Activated B cell treated with CpG ODN at 0.5 μM for 24 hours (primary cell): ENCODE results near the gene NR6A1. TPM values are rescaled to one million over a fixed set of nuclear protein-coding genes. Genes with fewer than 3 reads are reported as not detected.

Experiments
- ATAC-seq: fragments of 200-7000 bp; cut with Tn5 transposase; one replicate; pipeline ENCODE4 v1.10.0; 2021; ENCODE audit warnings: low read depth, mild to moderate bottlenecking, moderate library complexity
- CTCF ChIA-PET: fragments of 350-600 bp; sonication (Branson Sonifier 250); formaldehyde crosslinking; loops from one replicate; lab custom pipeline; 2021; ENCODE audit warnings: antibody characterized with exemption; lab: Charles Lee
- POLR2A ChIA-PET: fragments of 350-600 bp; sonication (Branson Sonifier 250); formaldehyde crosslinking; loops from one replicate; lab custom pipeline; 2021; ENCODE audit warnings: antibody characterized with exemption; lab: Charles Lee
- DNase-seq: peaks from one replicate; pipeline ENCODE4 v3.0.0; 2022
- H3K27ac Mint-ChIP-seq: one replicate; pipeline ENCODE4 v1.8.0; 2020; ENCODE audit warnings: mixed read lengths
- H3K27me3 Mint-ChIP-seq: one replicate; pipeline ENCODE4 v1.8.0; 2021; ENCODE audit warnings: mixed read lengths
- H3K36me3 Mint-ChIP-seq: one replicate; pipeline ENCODE4 v1.8.0; 2021; ENCODE audit warnings: low read depth, mixed read lengths
- H3K4me1 Mint-ChIP-seq: one replicate; pipeline ENCODE4 v1.8.0; 2021; ENCODE audit warnings: mixed read lengths
- H3K4me3 Mint-ChIP-seq: one replicate; pipeline ENCODE4 v1.8.0; 2020; ENCODE audit warnings: mild to moderate bottlenecking, mixed read lengths
- H3K9me3 Mint-ChIP-seq: one replicate; pipeline ENCODE4 v1.8.0; 2020; ENCODE audit warnings: mixed read lengths
- CTCF ChIP-seq: fragments of 200-600 bp; IDR thresholded peaks from one replicate; pipeline ENCODE4 v1.8.0; 2022; ENCODE audit warnings: antibody characterized with exemption, mild to moderate bottlenecking
- intact Hi-C: fragments of 100-400 bp; cut with micrococcal nuclease; formaldehyde crosslinking; loops from one replicate; pipeline ENCODE4 v1.15.1; 2024
- total RNA-seq: library from RNA; stranded (reverse); gene quantifications from 2 replicates; pipeline ENCODE4 v1.2.3, GENCODE V29; 2022

Gene NR6A1
- total RNA-seq, 1 donor from 2014 or later, result 3.1 TPM

GRCh38 chr9:124475868-124476690 lies 295.0 kb downstream of the NR6A1 start:
- H3K4me3 Mint-ChIP-seq, result no peak overlapping the region

GRCh38 chr9:124475158-124475867 lies 295.8 kb downstream of the NR6A1 start:
- POLR2A ChIA-PET, result no interaction called here
- intact Hi-C loops, result no loop called here
- H3K4me1 Mint-ChIP-seq, result no peaks in the 10 kb centered on the region
- no peak overlapping the region for H3K4me3 Mint-ChIP-seq
- H3K36me3 Mint-ChIP-seq, result no peaks in the 10 kb centered on the region
- H3K27ac Mint-ChIP-seq, result no peak overlapping the region
- ATAC-seq, result no peak
- no peaks in the 10 kb centered on the region for H3K9me3 Mint-ChIP-seq
- DNase-seq, result no peak
- CTCF ChIA-PET, result no interaction called here
- TF ChIP-seq CTCF, result no peak
- H3K27me3 Mint-ChIP-seq, result peaks cover 22% of the 10 kb centered on the region

More at GRCh38 chr9:124475868-124476690, 295.0 kb downstream of the NR6A1 start:
- intact Hi-C loops, result no loop called here
- POLR2A ChIA-PET, result no interaction called here
- peaks cover 24% of the 10 kb centered on the region for H3K27me3 Mint-ChIP-seq
- CTCF ChIA-PET, result no interaction called here
- ATAC-seq (no peak), DNase-seq (no peak)
- no peaks in the 10 kb centered on the region for H3K9me3 Mint-ChIP-seq
- H3K4me1 Mint-ChIP-seq, result no peaks in the 10 kb centered on the region
- H3K36me3 Mint-ChIP-seq, result no peaks in the 10 kb centered on the region
- TF ChIP-seq CTCF, result no peak
- no peak overlapping the region for H3K27ac Mint-ChIP-seq

- ATAC-seq (no peak), DNase-seq (no peak)
- Mint-ChIP-seq H3K27me3 (peaks cover 16% of the 10 kb centered on the region), H3K4me3 (no peak overlapping the region), H3K4me1 (no peaks in the 10 kb centered on the region), H3K27ac (no peak overlapping the region), H3K36me3 (no peaks in the 10 kb centered on the region), H3K9me3 (no peaks in the 10 kb centered on the region)
- TF ChIP-seq CTCF, result no peak
- POLR2A ChIA-PET, result no interaction called here
- CTCF ChIA-PET, result no interaction called here
- intact Hi-C loops, result no loop called here
Measured at GRCh38 chr9:124474151-124474550, 297.0 kb downstream of the NR6A1 start.

GRCh38 chr9:124473310-124473709 lies 297.8 kb downstream of the NR6A1 start:
- CTCF ChIA-PET, result no interaction called here
- ATAC-seq (no peak), DNase-seq (no peak)
- Mint-ChIP-seq H3K4me3 (no peak overlapping the region), H3K27me3 (peaks cover 12% of the 10 kb centered on the region), H3K36me3 (no peaks in the 10 kb centered on the region), H3K27ac (no peak overlapping the region), H3K9me3 (no peaks in the 10 kb centered on the region), H3K4me1 (peaks cover 5% of the 10 kb centered on the region)
- TF ChIP-seq CTCF, result no peak
- POLR2A ChIA-PET, result no interaction called here
- intact Hi-C loops, result no loop called here

GRCh38 chr9:124472770-124473169 lies 298.3 kb downstream of the NR6A1 start:
- POLR2A ChIA-PET, result no interaction called here
- no peaks in the 10 kb centered on the region for H3K36me3 Mint-ChIP-seq
- peaks cover 5% of the 10 kb centered on the region for H3K4me1 Mint-ChIP-seq
- CTCF ChIA-PET, result no interaction called here
- H3K27ac Mint-ChIP-seq, result no peak overlapping the region
- DNase-seq, result no peak
- ATAC-seq, result no peak
- no peak overlapping the region for H3K4me3 Mint-ChIP-seq
- H3K9me3 Mint-ChIP-seq, result no peaks in the 10 kb centered on the region
- no peak for TF ChIP-seq CTCF
- intact Hi-C loops, result no loop called here
- peaks cover 11% of the 10 kb centered on the region for H3K27me3 Mint-ChIP-seq
